CD4-positive, alpha-beta T cell treated with Interleukin-15 for 4 hours (primary cell): Measurements from ENCODE around the gene TNNI2.
A peak's percentile ranks its signal among the peaks of the same experiment; 100 is the strongest.

Experiments
- DNase-seq: peaks from one replicate; pipeline ENCODE4 v3.0.0-alpha.2; 2020; ENCODE audit warnings: low spot score

Gene TNNI2

GRCh38 chr11:1834779-1835670 is 3.8 kb upstream of the TNNI2 start, which contains the start of gene SYT8:
TSS of gene SYT8 (plus strand) at chr11:1834990. CDS start at chr11:1835106, 116 bp downstream.
- no peak for DNase-seq

GRCh38 chr11:1835671-1836010 is 3.1 kb upstream of the TNNI2 start:
- no peak for DNase-seq

- DNase-seq = no peak
These were observed 2.5 kb upstream of the TNNI2 start for GRCh38 chr11:1836011-1836945.

- peak; percentile 79 for DNase-seq
These were observed 1.4 kb upstream of the TNNI2 start for GRCh38 chr11:1837171-1838076.

GRCh38 chr11:1838077-1838425 is 730 bp upstream of the TNNI2 start:
- no peak for DNase-seq

- DNase-seq = no peak
These were observed 583 bp downstream of the TNNI2 start for GRCh38 chr11:1839204-1839923.

GRCh38 chr11:1839924-1840779 is 1.4 kb downstream of the TNNI2 start:
- DNase-seq = no peak

GRCh38 chr11:1840780-1841480 is 2.1 kb downstream of the TNNI2 start:
- DNase-seq = no peak

GRCh38 chr11:1841511-1842148 is 2.8 kb downstream of the TNNI2 start:
- DNase-seq = no peak

GRCh38 chr11:1842149-1843097 is 3.6 kb downstream of the TNNI2 start:
- no peak for DNase-seq

- no peak for DNase-seq
These were observed 4.3 kb downstream of the TNNI2 start for GRCh38 chr11:1843098-1843473.

- DNase-seq = no peak
These were observed 5.0 kb downstream of the TNNI2 start for GRCh38 chr11:1843796-1844195.

- DNase-seq = peak; percentile 64
These were observed 5.7 kb downstream of the TNNI2 start for GRCh38 chr11:1844221-1845094.

GRCh38 chr11:1845095-1845429 is 6.3 kb downstream of the TNNI2 start:
- DNase-seq = no peak

GRCh38 chr11:1845561-1846452 is 7.0 kb downstream of the TNNI2 start:
- peak; percentile 32 for DNase-seq

- no peak for DNase-seq
These were observed 7.7 kb downstream of the TNNI2 start for GRCh38 chr11:1846453-1846932.
